NCI-H82 treated with DMSO at 0.1 percent for 48 hours (cell line): ENCODE data around the gene MARCHF3.
"Not testable (repeated sequence)": the region's sequence is repeated elsewhere in the genome, so short reads cannot be mapped to it uniquely, and the experiment has no call there.

ENCODE experiments used
- DNase-seq: peaks from one replicate; lab custom pipeline; 2025; ENCODE audit not compliant: unreplicated experiment; lab: John Stamatoyannopoulos, UW

Gene MARCHF3

GRCh38 chr5:126959188-126959587, 71.2 kb downstream of the MARCHF3 start:
- no peak for DNase-seq

DNA sequence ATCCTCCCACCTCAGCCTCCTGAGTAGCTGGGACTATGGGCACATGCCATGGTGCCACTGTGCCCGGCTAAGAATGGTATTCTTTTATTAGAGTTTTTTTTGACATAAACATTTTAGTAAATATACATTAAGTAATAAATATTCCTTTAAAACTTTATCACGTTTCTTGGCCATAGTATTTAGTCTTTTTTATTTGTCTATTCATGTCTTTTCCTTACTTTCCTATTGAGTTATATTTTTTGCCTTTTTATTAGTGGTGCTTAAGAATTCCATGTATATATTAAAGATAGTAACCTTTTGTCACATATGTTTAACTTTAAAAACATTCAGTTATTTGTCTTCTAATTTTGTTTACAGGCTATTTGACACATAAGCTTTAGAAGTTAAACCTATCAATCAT, 73.4 kb downstream of the MARCHF3 start:
- DNase-seq, result no peak

- DNase-seq, result no peak
Observed at GRCh38 chr5:126954981-126955380, 75.4 kb downstream of the MARCHF3 start.

GRCh38 chr5:126953640-126954039, 76.7 kb downstream of the MARCHF3 start:
- no peak for DNase-seq

DNA sequence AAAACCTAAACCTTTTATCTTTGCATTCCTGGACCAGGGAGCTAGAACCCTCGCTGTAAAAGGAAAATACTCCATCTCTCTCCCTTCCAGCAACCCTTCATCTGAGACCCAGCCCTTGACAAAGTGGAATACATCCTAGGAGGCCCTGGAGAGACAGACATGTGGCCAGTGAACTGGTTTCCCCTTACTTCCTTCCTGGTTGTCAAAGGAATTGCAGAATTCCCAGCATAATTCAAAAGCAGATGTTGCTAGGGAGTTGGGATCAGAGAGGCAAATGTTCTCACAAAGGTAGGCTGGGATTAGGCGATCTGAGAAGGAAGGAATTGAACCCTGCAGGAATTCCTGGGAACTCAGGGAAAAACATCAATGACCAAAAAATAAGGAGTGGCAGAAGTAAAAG, 80.9 kb downstream of the MARCHF3 start:
- DNase-seq, result no peak

GRCh38 chr5:126948453-126948852, 81.9 kb downstream of the MARCHF3 start:
- no peak for DNase-seq

- no peak for DNase-seq
Observed at GRCh38 chr5:126948011-126948355, 82.4 kb downstream of the MARCHF3 start.

GRCh38 chr5:126947146-126948010, 83.0 kb downstream of the MARCHF3 start:
- no peak for DNase-seq

GRCh38 chr5:126942908-126943307, 87.5 kb downstream of the MARCHF3 start:
- DNase-seq, result not testable (repeated sequence)

- no peak for DNase-seq
Observed at GRCh38 chr5:126941403-126941802, 89.0 kb downstream of the MARCHF3 start.

GRCh38 chr5:126939887-126940286, 90.5 kb downstream of the MARCHF3 start:
- no peak for DNase-seq

DNA sequence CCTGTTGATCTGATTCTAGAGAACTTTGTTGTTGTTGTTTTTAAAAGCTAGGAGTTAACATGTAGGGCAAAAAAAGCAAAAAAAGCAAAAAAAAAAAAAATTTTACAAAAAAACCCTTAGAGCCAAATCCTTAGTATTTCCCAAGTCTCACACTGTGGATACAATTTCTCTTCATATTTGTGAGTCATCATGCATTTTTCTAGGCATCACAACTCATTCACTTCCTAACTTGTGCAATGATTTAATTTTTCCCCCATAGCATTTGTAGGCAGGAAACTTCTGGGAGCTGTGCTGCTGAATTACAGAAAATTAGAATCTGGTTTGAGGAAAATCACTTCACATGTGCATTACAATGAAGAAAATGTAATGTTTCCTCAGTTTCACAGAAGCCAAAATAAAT, 91.9 kb downstream of the MARCHF3 start:
- no peak for DNase-seq

DNA sequence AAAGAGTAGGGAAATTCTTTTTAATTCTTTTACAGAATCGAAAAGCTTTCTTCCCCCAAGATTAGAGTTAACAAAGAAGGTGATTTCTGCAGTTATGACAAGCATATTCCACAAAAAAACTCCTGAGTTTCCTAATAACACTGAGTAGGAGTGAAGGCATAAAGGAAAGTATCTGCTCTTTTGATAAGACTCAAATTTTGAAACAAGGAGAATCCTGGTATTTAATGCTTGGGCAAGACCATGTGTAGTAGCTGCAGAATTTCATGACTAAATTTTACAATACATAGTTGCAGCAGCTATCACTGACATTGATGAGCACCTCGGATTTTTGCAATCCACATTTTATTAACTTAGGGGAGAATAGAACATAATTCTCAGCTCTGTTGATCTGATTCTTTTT, 92.6 kb downstream of the MARCHF3 start:
- DNase-seq, result no peak

- no peak for DNase-seq
Observed at GRCh38 chr5:126936775-126937418, 93.5 kb downstream of the MARCHF3 start.

GRCh38 chr5:126931963-126932660, 98.2 kb downstream of the MARCHF3 start:
- DNase-seq, result no peak

- DNase-seq, result no peak
Observed at GRCh38 chr5:126928041-126928440, 102.3 kb downstream of the MARCHF3 start.

GRCh38 chr5:126927429-126927828, 102.9 kb downstream of the MARCHF3 start:
- DNase-seq, result no peak

- DNase-seq, result no peak
Observed at GRCh38 chr5:126926187-126926586, 104.2 kb downstream of the MARCHF3 start.

DNA sequence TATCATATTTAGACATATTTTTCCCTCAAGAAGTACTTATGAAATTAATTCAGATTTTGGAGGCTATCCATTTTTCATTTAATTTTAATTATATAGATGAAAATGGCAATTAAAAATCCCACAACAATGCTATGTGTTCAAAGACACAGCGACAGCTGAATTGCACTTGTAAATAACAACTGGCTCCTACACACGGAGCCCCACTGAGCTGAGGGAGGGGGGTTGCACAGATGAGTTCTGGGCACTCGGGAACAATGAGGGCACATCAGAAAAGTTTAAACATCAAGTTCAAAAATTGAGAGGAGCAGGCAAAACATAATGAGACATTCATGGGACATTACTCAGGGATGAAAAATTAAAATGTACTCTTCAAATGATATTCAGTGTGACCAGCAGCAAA, 104.9 kb downstream of the MARCHF3 start:
- no peak for DNase-seq

DNA sequence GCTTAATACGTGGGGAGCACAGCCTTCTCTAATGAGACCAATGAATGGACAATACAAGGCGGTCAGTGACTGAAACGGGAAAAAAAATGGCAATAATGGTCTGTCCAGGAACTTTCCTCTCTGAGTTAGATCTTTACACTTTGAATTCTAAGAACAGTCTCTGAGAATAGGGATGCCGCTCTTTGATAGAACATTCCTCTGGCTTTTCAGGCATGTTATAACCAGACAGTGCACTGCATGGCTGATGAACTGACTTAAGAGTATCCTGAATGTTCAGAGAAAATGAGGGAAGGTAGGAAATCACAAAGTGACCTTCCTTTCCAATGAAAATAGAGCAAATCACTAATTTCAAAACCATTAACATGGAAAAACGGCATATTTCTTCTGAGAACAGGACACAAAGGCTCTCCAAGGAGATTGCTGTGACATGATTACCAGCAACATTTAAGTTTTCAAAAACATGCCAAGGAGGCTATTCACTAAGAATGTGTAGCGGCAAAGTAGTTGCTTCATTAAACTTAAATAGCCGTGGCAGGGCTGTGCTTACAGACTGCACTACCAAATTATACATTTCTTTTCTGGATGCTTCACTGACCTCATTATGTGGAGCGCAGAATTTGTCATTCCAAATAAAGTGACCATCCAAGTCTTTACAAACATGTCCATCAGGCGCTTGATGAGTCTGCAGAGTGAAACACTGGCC, 105.9 kb downstream of the MARCHF3 start:
- DNase-seq, result no peak
